Activated T-helper 1 cell treated with anti-CD3 and anti-CD28 coated beads, Interleukin-12 subunit alpha, Interleukin-12 subunit beta, Interleukin-2, Interleukin-4 antibody, amounts not matched to agents 30 ng/mL and 10 ng/mL and 1 ng/mL, durations not matched to agents 14 hours and 24 hours and 36 hours (primary cell): ENCODE measurements around the gene HNF1B. TPM values are rescaled to one million over a fixed set of nuclear protein-coding genes. Genes with fewer than 3 reads are reported as not detected.

ENCODE experiments used
- DNase-seq: peaks from one replicate; pipeline ENCODE4 v3.0.0; 2021; ENCODE audit warnings: low spot score
- H3K27ac Mint-ChIP-seq: one replicate; pipeline ENCODE4 v1.8.0; 2021; ENCODE audit warnings: mild to moderate bottlenecking, mixed read lengths
- H3K27me3 Mint-ChIP-seq: one replicate; pipeline ENCODE4 v1.8.0; 2022; ENCODE audit warnings: mild to moderate bottlenecking, moderate library complexity, mixed read lengths; ENCODE audit not compliant: insufficient read depth
- H3K36me3 Mint-ChIP-seq: one replicate; pipeline ENCODE4 v1.8.0; 2021; ENCODE audit warnings: low read depth, mixed read lengths
- H3K4me1 Mint-ChIP-seq: one replicate; pipeline ENCODE4 v1.8.0; 2021; ENCODE audit warnings: low read depth, mixed read lengths
- H3K4me3 Mint-ChIP-seq: one replicate; pipeline ENCODE4 v1.8.0; 2021; ENCODE audit warnings: mild to moderate bottlenecking, moderate library complexity, mixed read lengths
- H3K9me3 Mint-ChIP-seq: one replicate; pipeline ENCODE4 v1.8.0; 2021; ENCODE audit warnings: mixed read lengths
- intact Hi-C: fragments of 100-400 bp; cut with micrococcal nuclease; formaldehyde crosslinking; loops from one replicate; pipeline ENCODE4 v1.15.1; 2024
- total RNA-seq: library from RNA; stranded (reverse); gene quantifications from 2 replicates; pipeline ENCODE4 v1.2.3, GENCODE V29; 2022

HNF1B gene
- total RNA-seq, 1 donor from 2014 or later = 3.6 TPM

GRCh38 chr17:37754363-37754762 is 9.5 kb upstream of the HNF1B start:
- intact Hi-C loops = no loop called here
- peaks cover 3% of the 10 kb centered on the region for H3K36me3 Mint-ChIP-seq
- H3K4me1 Mint-ChIP-seq = peaks cover 30% of the 10 kb centered on the region
- DNase-seq = no peak
- no peak overlapping the region for H3K27ac Mint-ChIP-seq
- H3K27me3 Mint-ChIP-seq = peaks cover 23% of the 10 kb centered on the region
- H3K4me3 Mint-ChIP-seq = no peak overlapping the region
- no peaks in the 10 kb centered on the region for H3K9me3 Mint-ChIP-seq

- H3K27me3 Mint-ChIP-seq = peaks cover 27% of the 10 kb centered on the region
- no peak overlapping the region for H3K4me3 Mint-ChIP-seq
- no peaks in the 10 kb centered on the region for H3K9me3 Mint-ChIP-seq
- no peak overlapping the region for H3K27ac Mint-ChIP-seq
- peaks cover 30% of the 10 kb centered on the region for H3K4me1 Mint-ChIP-seq
- H3K36me3 Mint-ChIP-seq = no peaks in the 10 kb centered on the region
- intact Hi-C loops = no loop called here
- DNase-seq = no peak
Observed at GRCh38 chr17:37752482-37752881, 7.6 kb upstream of the HNF1B start.

GRCh38 chr17:37750768-37751475 is 6.1 kb upstream of the HNF1B start:
- peaks cover 2% of the 10 kb centered on the region for H3K36me3 Mint-ChIP-seq
- H3K9me3 Mint-ChIP-seq = no peaks in the 10 kb centered on the region
- no peak for DNase-seq
- peaks cover 40% of the 10 kb centered on the region for H3K4me1 Mint-ChIP-seq
- no peak overlapping the region for H3K27ac Mint-ChIP-seq
- H3K4me3 Mint-ChIP-seq = no peak overlapping the region
- peaks cover 42% of the 10 kb centered on the region for H3K27me3 Mint-ChIP-seq
- intact Hi-C loops = no loop called here

GRCh38 chr17:37750292-37750691 is 5.4 kb upstream of the HNF1B start:
- peaks cover 42% of the 10 kb centered on the region for H3K4me1 Mint-ChIP-seq
- H3K27me3 Mint-ChIP-seq = peaks cover 47% of the 10 kb centered on the region
- H3K27ac Mint-ChIP-seq = no peak overlapping the region
- peaks cover 2% of the 10 kb centered on the region for H3K36me3 Mint-ChIP-seq
- intact Hi-C loops = no loop called here
- H3K4me3 Mint-ChIP-seq = no peak overlapping the region
- no peaks in the 10 kb centered on the region for H3K9me3 Mint-ChIP-seq
- DNase-seq = no peak

GRCh38 chr17:37747222-37747621 is 2.4 kb upstream of the HNF1B start:
- no peak overlapping the region for H3K4me3 Mint-ChIP-seq
- intact Hi-C loops = loop anchor here (10.0 kb wide), 1 partner anchor 828 kb away; no protein-coding TSS in a partner anchor
- peaks cover 52% of the 10 kb centered on the region for H3K4me1 Mint-ChIP-seq
- H3K9me3 Mint-ChIP-seq = no peaks in the 10 kb centered on the region
- no peak overlapping the region for H3K27ac Mint-ChIP-seq
- peaks cover 2% of the 10 kb centered on the region for H3K36me3 Mint-ChIP-seq
- H3K27me3 Mint-ChIP-seq = peaks cover 57% of the 10 kb centered on the region
- DNase-seq = no peak

- Mint-ChIP-seq H3K9me3 (no peaks in the 10 kb centered on the region), H3K27ac (no peak overlapping the region), H3K4me1 (peaks cover 46% of the 10 kb centered on the region), H3K4me3 (peak overlapping the region; percentile 64), H3K27me3 (peaks cover 60% of the 10 kb centered on the region), H3K36me3 (peaks cover 2% of the 10 kb centered on the region)
- intact Hi-C loops = loop anchor here (10.0 kb wide), 1 partner anchor 828 kb away; no protein-coding TSS in a partner anchor
- no peak for DNase-seq
Observed at GRCh38 chr17:37746617-37747016, 1.8 kb upstream of the HNF1B start.

- peak overlapping the region; percentile 84 for H3K4me3 Mint-ChIP-seq
- H3K27ac Mint-ChIP-seq = no peak overlapping the region
- H3K4me1 Mint-ChIP-seq = peaks cover 41% of the 10 kb centered on the region
- H3K9me3 Mint-ChIP-seq = no peaks in the 10 kb centered on the region
- intact Hi-C loops = loop anchor here (1.0 to 10.0 kb wide), 3 partner anchors 18 to 829 kb away; no protein-coding TSS in a partner anchor
- H3K27me3 Mint-ChIP-seq = peaks cover 64% of the 10 kb centered on the region
- DNase-seq = no peak
- peaks cover 2% of the 10 kb centered on the region for H3K36me3 Mint-ChIP-seq
Observed at GRCh38 chr17:37745801-37746426, 1.1 kb upstream of the HNF1B start.

- H3K4me1 Mint-ChIP-seq = peaks cover 32% of the 10 kb centered on the region
- H3K4me3 Mint-ChIP-seq = peak overlapping the region; percentile 84
- intact Hi-C loops = loop anchor here (1.0 to 10.0 kb wide), 5 partner anchors 30 to 830 kb away; partner anchors contain the start of gene LHX1
- H3K36me3 Mint-ChIP-seq = peaks cover 2% of the 10 kb centered on the region
- no peak for DNase-seq
- peak overlapping the region; percentile 27 for H3K27ac Mint-ChIP-seq
- no peaks in the 10 kb centered on the region for H3K9me3 Mint-ChIP-seq
- peaks cover 70% of the 10 kb centered on the region for H3K27me3 Mint-ChIP-seq
Observed at GRCh38 chr17:37744633-37744927, 279 bp downstream of the HNF1B start.

GRCh38 chr17:37743875-37744632 is 805 bp downstream of the HNF1B start:
- H3K27me3 Mint-ChIP-seq = peaks cover 72% of the 10 kb centered on the region
- H3K4me3 Mint-ChIP-seq = peak overlapping the region; percentile 84
- intact Hi-C loops = loop anchor here (1.0 to 10.0 kb wide), 5 partner anchors 31 to 831 kb away; partner anchors contain the start of gene LHX1
- H3K9me3 Mint-ChIP-seq = no peaks in the 10 kb centered on the region
- H3K36me3 Mint-ChIP-seq = peaks cover 2% of the 10 kb centered on the region
- peak overlapping the region; percentile 27 for H3K27ac Mint-ChIP-seq
- peaks cover 32% of the 10 kb centered on the region for H3K4me1 Mint-ChIP-seq
- DNase-seq = no peak

- Mint-ChIP-seq H3K9me3 (no peaks in the 10 kb centered on the region), H3K27me3 (peaks cover 74% of the 10 kb centered on the region), H3K27ac (no peak overlapping the region), H3K36me3 (peaks cover 2% of the 10 kb centered on the region), H3K4me3 (peak overlapping the region; percentile 69), H3K4me1 (peaks cover 32% of the 10 kb centered on the region)
- intact Hi-C loops = loop anchor here (5.0 to 10.0 kb wide), 3 partner anchors 46 to 831 kb away; partner anchors contain the start of gene LHX1
- DNase-seq = no peak
Observed at GRCh38 chr17:37743612-37743874, 1.3 kb downstream of the HNF1B start.

- H3K27ac Mint-ChIP-seq = no peak overlapping the region
- H3K27me3 Mint-ChIP-seq = peaks cover 76% of the 10 kb centered on the region
- peaks cover 3% of the 10 kb centered on the region for H3K36me3 Mint-ChIP-seq
- H3K4me3 Mint-ChIP-seq = peak overlapping the region; percentile 69
- no peak for DNase-seq
- H3K4me1 Mint-ChIP-seq = peaks cover 30% of the 10 kb centered on the region
- intact Hi-C loops = loop anchor here (5.0 to 10.0 kb wide), 3 partner anchors 46 to 832 kb away; partner anchors contain the start of gene LHX1
- no peaks in the 10 kb centered on the region for H3K9me3 Mint-ChIP-seq
Observed at GRCh38 chr17:37742762-37743611, 1.9 kb downstream of the HNF1B start.

GRCh38 chr17:37742116-37742761 is 2.6 kb downstream of the HNF1B start:
- peaks cover 3% of the 10 kb centered on the region for H3K36me3 Mint-ChIP-seq
- DNase-seq = no peak

More at GRCh38 chr17:37742116-37742761, 2.6 kb downstream of the HNF1B start:
- H3K9me3 Mint-ChIP-seq = no peaks in the 10 kb centered on the region
- H3K4me1 Mint-ChIP-seq = peaks cover 23% of the 10 kb centered on the region
- H3K27ac Mint-ChIP-seq = peak overlapping the region; percentile 31
- H3K4me3 Mint-ChIP-seq = peak overlapping the region; percentile 76
- intact Hi-C loops = loop anchor here (5.0 to 10.0 kb wide), 3 partner anchors 45 to 833 kb away; partner anchors contain the start of gene LHX1
- H3K27me3 Mint-ChIP-seq = peaks cover 72% of the 10 kb centered on the region
